HG02852 (cell line): ENCODE data around the gene ABHD14A.
A peak's percentile ranks its signal among the peaks of the same experiment; 100 is the strongest.
"Not testable (repeated sequence)": the region's sequence is repeated elsewhere in the genome, so short reads cannot be mapped to it uniquely, and the experiment has no call there.

Experiments
- ATAC-seq: cut with Tn5 transposase; IDR thresholded peaks from one replicate; pipeline ENCODE4 v1.9.1; 2021; ENCODE audit warnings: mild to moderate bottlenecking, moderate library complexity; ENCODE audit not compliant: unreplicated experiment

The ABHD14A gene

GRCh38 chr3:51993657-51994056 lies 18.8 kb downstream of the ABHD14A start:
- not testable (repeated sequence) for ATAC-seq

- ATAC-seq = no peak
These were observed 19.7 kb downstream of the ABHD14A start for GRCh38 chr3:51994530-51994929.

- ATAC-seq = peak; percentile 86
These were observed 20.7 kb downstream of the ABHD14A start, which contains the start of gene RPL29 for GRCh38 chr3:51995346-51996163. RPL29 (minus strand) TSS chr3:51995895; CDS start chr3:51995461, 434 bp downstream.

GRCh38 chr3:51997172-51997571 lies 22.3 kb downstream of the ABHD14A start:
- ATAC-seq = no peak

GRCh38 chr3:51997935-51998596 lies 23.2 kb downstream of the ABHD14A start:
- no peak for ATAC-seq

GRCh38 chr3:51998774-51999173 lies 23.9 kb downstream of the ABHD14A start:
- no peak for ATAC-seq

- no peak for ATAC-seq
These were observed 25.0 kb downstream of the ABHD14A start for GRCh38 chr3:51999846-52000245.

- ATAC-seq = peak; percentile 81
These were observed 26.6 kb downstream of the ABHD14A start for GRCh38 chr3:52001443-52001974.

- no peak for ATAC-seq
These were observed 27.9 kb downstream of the ABHD14A start for GRCh38 chr3:52002748-52003147.

- no peak for ATAC-seq
These were observed 29.4 kb downstream of the ABHD14A start for GRCh38 chr3:52004163-52004787.

GRCh38 chr3:52004906-52005395 lies 30.1 kb downstream of the ABHD14A start:
- ATAC-seq = no peak

GRCh38 chr3:52005571-52005986 lies 30.7 kb downstream of the ABHD14A start:
- no peak for ATAC-seq

GRCh38 chr3:52006017-52006819 lies 31.4 kb downstream of the ABHD14A start:
- no peak for ATAC-seq

GRCh38 chr3:52006820-52007133 lies 31.9 kb downstream of the ABHD14A start:
- no peak for ATAC-seq

GRCh38 chr3:52007291-52007690 lies 32.4 kb downstream of the ABHD14A start:
- no peak for ATAC-seq

- ATAC-seq = no peak
These were observed 35.6 kb downstream of the ABHD14A start for GRCh38 chr3:52010431-52010830.

- ATAC-seq = no peak
These were observed 37.8 kb downstream of the ABHD14A start for GRCh38 chr3:52012699-52013098.

GRCh38 chr3:52013802-52014598 lies 39.1 kb downstream of the ABHD14A start:
- no peak for ATAC-seq

GRCh38 chr3:52014613-52015012 lies 39.7 kb downstream of the ABHD14A start:
- no peak for ATAC-seq
